ENCODE results near the gene DPP10.
"Not testable (repeated sequence)": the region's sequence is repeated elsewhere in the genome, so short reads cannot be mapped to it uniquely, and the experiment has no call there.

Gene DPP10

DNA sequence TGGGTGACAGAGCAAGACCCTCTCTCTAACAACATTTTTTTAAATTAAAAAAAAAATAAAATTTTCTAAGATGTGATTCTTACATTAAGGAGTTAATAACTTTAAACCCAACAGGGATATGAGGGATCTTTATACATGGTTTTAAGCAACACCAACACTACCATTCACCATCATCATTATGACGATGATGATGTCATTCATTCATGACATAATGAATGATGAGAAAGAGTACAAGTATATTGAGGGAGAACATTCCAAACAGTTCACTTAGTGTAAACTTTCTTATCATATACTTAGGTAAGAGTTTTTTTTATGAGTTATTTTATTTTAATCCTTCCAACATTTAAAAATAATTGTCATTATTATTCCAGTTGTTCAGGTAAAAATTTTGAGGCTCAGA is 863.3 kb downstream of the DPP10 start:
- DNase-seq: no peak

- DNase-seq: no peak
Measured at GRCh38 chr2:115314119-115314518, 871.7 kb downstream of the DPP10 start.

DNA sequence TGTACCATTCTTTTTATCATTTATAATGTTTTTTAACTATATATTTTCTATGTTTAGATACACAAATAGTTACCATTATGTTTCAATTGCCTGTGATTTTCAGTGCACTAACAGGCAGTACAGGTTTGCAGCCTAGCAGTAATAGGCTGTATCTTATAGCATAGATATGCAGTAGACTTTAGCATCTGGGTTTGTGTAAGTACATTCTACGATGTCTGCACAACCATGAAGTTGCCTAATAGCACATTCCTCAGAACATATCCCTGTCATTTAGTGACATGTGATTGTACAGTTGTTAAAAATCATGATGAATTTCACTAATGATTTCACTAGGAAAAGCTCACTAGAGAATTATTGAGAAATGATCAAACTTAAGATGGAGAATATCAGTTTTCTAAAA is 884.6 kb downstream of the DPP10 start:
- no peak for DNase-seq

GRCh38 chr2:115359550-115359949 is 917.1 kb downstream of the DPP10 start:
- DNase-seq: no peak

DNA sequence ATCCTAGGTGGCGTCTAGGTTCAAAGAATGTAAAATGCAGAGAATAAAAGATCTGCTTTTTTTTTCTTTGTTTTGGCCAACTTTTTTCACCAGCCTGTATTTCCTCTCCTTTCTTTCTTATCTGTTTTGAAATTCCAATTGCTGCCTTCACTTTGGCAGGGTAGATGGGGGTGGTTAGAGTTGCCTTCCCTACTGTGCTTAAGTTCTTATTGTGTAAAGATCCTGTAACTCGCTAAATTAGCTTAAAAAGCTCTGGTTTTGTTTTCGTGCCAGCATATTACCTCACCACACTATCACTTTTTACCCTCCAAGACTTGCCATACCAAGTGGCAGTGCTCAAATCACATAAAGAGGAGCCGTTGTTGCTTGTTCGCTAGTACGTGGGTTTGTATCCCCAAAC is 921.7 kb downstream of the DPP10 start:
- DNase-seq: no peak

- DNase-seq: no peak
Measured at GRCh38 chr2:115369400-115369799, 927.0 kb downstream of the DPP10 start.

DNA sequence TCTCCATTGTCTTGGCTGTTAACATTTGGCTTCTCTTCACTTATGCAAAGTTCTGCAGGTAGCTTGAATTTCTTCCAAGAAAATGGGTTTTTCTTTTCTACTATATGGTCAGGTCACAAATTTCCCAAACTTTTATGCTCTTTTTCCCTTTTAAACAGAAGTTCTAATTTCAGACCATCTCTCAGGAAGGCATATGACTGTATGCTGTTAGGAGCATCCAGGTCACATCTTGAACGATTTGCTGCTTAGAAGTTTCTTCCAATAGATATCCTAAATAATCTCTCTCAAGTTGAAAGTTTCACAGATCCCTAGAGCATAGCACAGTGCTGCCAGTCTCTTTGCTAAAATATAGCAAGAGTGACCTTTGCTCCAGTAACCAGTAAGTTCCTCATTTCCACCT is 932.5 kb downstream of the DPP10 start:
- DNase-seq: no peak

GRCh38 chr2:115384399-115384798 is 942.0 kb downstream of the DPP10 start:
- no peak for DNase-seq

DNA sequence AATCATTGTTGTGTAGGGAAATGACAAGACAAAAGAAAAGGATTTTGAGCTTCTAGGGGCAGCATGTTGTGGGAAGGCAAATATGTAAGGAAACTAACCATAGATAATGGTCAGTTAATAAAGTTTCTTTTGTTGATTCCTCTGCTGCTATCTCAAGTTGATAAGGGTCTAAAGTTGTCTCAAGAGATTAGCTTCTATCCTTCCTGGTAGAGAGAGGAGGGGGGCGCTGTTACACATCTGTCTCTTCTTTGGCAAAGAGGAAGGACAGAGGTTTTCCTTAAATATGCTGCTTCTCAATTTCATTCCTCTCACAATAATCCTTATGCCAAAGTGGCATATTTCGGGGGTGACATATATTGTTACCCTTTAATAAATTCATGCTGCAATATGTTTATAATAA is 944.0 kb downstream of the DPP10 start:
- no peak for DNase-seq

DNA sequence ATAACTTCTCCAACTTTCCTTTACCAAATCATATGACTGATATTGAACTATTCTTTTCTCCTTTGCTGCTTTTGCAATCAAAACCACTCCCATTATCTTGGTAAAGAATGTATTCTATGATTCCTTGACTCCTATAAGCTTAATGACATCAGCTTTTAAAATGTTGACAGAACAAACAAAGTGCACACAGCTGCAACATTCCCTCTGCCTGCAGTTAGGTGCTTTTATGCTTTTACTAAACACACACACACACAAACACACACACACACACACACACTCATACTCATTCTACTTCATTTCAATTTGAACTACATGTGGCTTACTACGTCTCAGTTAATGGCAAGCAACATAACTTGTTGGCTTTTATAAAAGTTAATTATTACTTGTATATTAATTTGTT is 946.6 kb downstream of the DPP10 start:
- DNase-seq: peak; percentile 4 to 65

DNA sequence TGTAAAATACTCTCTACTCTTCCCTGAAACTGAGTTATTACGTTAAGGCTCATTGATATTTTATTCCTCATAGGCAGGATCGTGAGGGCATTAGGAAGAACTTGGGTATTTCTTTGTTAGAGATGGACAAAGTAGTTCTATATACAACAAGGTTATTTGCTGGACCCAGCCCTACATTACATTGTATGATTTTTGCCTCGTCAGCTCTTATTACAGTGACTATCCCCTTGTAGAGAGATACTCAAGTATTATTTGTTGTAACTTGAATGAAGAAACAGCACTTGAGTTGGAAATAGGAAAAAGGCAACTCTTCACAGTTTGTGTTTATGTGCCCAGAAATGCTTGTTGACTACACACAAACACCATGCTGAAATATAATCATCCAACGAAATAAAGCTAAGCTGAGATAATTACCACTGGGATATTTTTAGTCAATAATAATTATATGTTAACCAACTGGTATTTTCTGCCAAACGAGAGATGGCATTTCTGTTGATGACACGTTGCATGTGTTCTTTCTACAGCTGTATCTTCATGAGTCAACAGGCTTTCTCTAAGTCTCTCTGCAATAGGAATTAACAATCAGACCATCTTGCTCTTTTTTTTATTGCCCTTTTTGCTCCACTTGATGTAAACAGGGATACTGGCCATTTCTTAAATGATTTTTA is 947.6 kb downstream of the DPP10 start:
- DNase-seq: no peak

DNA sequence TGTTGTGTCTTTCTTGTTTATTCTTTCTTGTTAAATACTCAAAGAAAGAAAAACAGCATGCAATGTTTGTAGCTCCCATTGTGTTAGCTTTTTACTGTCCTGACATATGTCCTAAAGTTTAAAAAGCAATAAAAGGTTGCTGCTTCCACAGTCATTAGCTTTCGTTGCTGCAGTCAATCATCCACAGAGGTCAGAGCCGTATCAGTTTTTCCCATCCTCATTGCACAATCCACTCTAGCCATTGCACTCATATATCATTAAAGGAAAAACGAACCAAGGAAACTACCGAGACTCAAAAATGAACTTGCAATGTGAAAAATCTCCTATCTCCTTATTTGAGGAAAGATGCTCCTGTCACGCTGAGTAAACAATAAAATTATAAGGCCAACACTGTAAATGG is 954.1 kb downstream of the DPP10 start:
- DNase-seq: no peak

DNA sequence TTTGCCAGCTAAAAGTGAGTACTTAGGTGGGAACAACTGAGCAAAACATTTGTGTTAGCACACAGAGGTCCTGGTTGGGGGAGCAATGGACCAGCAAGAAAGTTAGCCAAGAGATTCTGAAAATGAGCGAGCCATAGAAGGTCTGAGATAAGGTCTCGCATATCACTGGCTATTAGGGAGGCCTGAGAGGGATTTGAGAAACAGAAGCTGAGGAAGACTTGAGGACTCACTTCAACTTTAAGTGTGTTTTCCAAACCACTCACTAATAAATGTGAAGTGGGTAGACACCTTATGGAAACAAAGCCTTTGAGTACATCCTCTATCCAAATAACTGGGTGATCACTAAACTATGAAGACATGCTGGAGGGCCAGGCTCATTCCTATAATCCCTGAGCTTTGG is 958.5 kb downstream of the DPP10 start:
- DNase-seq: no peak

GRCh38 chr2:115412501-115412900 is 970.1 kb downstream of the DPP10 start:
- DNase-seq: no peak

- DNase-seq: no peak
Measured at GRCh38 chr2:115413791-115414190, 971.4 kb downstream of the DPP10 start.

- DNase-seq: no peak
Measured at GRCh38 chr2:115414466-115414865, 972.0 kb downstream of the DPP10 start.

DNA sequence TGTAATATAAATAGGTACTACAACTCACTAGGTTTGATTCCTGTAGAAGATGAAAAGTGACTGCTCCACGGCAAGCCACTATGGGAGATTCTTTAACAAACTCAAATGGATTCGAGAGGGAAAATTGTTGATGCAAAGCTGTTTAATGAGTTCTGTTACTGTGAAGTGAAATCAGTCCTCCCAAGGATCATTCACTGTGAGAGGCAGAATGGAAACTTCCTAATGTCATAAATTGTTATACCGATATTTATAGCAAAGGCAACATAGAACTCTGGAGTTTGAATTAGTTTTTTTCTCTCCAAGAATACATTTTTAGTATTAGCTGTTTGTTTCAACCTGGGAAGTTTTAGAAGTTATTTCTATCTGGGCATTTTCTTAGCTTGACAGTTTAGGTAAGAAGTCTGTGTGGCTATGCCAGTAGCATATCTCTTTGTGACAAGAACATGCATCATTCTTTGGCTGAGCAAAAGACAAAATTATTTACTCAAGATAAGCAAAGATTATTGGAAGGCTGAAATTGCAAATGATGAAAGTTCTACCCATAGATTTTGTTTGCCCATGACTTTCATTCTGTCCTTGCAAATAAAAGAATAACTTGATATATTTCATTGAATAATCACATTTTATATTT is 979.7 kb downstream of the DPP10 start:
- no peak for DNase-seq

- no peak for DNase-seq
Measured at GRCh38 chr2:115427436-115427835, 985.0 kb downstream of the DPP10 start.

DNA sequence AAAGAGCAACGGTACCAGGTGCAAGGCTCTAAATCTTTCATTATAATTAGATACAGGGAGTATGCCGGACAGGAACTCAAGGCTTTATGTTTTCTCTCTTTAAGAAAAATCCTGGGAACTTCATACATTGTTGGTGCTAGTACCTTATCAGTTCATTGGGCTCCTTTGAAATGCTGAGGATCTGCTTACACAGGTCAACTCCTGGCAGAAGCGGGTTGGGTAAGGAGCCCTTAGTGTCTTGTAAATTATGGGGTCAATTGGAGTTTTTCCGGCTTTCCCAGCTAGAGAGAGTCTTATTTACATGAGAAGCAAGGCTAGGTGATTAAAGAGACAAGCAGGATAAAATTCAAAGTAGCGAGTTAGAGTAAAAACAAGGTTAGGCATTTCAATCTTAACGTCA is 998.3 kb downstream of the DPP10 start:
- not testable (repeated sequence) for DNase-seq

DNA sequence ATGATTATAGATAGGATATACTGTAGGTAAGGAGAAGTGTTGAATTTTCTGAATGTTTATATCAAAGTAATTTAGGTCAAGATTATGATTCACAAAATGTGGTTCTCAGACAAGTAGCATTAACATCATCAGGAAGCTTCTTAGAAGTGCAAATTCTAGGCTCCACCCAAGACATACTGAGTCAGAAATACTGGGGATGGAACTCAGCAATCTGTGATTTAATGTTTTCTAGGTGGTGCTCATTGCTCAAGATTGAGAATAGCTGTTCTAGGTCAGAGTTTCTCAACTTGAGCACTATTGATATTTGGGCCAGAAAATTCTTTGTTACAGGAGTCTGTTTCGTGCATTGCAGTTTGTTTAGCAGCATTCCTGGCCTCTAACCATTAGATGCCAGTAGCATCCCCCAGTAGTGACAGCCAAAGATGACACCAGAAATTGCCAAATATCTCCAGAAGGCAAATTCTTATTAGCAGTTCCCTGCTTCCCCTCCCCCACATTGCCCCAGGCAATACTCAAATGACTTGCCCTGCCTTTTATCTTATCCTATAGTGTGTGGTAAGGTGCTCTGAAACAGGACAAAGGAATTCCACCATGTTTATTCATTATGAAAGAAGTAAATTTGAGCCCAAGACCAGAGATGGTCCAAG is 1001.2 kb downstream of the DPP10 start:
- no peak for DNase-seq

GRCh38 chr2:115460008-115460407 is 1017.6 kb downstream of the DPP10 start:
- no peak for DNase-seq

GRCh38 chr2:115480741-115481140 is 1038.3 kb downstream of the DPP10 start:
- no peak for DNase-seq

DNA sequence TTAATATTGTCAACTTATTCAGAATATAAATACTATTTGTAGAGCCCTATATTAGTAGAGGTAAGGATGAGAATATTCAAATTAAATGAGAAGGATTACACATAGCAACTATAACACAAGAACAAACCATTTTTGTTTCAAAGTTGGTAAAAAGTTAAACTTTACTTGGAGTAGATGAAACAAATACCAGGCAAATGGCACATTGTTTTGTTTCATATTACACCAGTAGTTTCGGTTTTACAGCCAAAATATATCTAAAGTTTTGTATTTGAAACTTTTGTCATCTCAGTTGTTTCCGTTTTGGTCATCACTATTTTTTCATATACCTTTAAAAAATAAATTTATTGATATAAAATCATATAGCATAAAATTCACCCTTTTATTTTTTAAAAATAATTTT is 1039.4 kb downstream of the DPP10 start:
- no peak for DNase-seq

DNA sequence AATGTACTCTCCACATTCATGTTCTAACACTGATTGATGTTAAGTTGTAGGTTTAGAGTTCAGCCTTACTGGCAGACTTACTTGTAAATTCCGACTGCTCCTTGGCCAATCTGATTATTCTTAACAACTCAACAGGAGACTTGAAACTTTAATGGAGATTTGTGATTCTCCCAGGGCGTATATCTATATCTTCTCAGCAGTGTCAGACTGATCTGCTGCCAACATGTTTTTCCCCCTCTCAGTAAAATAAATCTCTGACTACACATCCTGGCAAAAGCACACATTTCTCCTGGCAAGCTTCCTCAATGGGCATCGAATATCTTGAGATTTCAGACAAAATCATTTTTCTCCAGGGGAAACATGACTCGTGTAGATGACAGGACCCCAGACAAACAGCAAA is 1041.2 kb downstream of the DPP10 start:
- DNase-seq: no peak

DNA sequence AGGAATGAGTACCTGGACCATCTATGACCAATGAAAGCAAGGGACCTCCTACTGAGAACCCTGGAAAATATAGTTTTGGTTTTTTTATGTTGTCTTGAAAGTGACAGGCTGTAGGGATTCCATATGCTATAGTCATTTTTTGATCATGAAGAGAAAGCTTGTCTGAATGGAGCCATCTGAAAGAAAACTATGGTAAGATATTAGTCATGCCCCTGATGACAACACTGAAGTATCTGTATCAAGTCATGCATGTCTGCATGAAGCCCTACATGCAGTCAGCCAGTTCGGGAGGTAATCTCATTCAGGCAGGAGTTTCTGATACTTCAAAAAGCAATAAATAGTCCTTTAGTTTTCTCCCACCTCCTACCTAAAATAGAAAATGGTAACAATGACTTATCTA is 1042.0 kb downstream of the DPP10 start:
- no peak for DNase-seq

All from NCI-H2081 (cell line).